Neural crest cell (in vitro differentiated cells): Measurements from ENCODE around the gene SMIM38. TPM values are rescaled to one million over a fixed set of nuclear protein-coding genes. Genes with fewer than 3 reads are reported as not detected.

Source experiments
- DNase-seq: peaks from one replicate; pipeline ENCODE4 v3.0.0; 2021; ENCODE audit warnings: low read depth, mixed read lengths, low spot score
- H3K27ac Mint-ChIP-seq: one replicate; pipeline ENCODE4 v1.8.0; 2021; ENCODE audit warnings: mild to moderate bottlenecking, mixed read lengths; ENCODE audit not compliant: unreplicated experiment
- H3K27me3 Mint-ChIP-seq: 2 replicates; pipeline ENCODE4 v1.8.0; 2021; ENCODE audit warnings: low read depth, mild to moderate bottlenecking, mixed read lengths
- H3K36me3 Mint-ChIP-seq: 2 replicates; pipeline ENCODE4 v1.8.0; 2021; ENCODE audit warnings: low read depth, mild to moderate bottlenecking, mixed read lengths
- H3K4me1 Mint-ChIP-seq: 2 replicates; pipeline ENCODE4 v1.8.0; 2021; ENCODE audit warnings: mixed read lengths
- H3K4me3 Mint-ChIP-seq: one replicate; pipeline ENCODE4 v1.8.0; 2021; ENCODE audit warnings: mild to moderate bottlenecking, mixed read lengths
- H3K9me3 Mint-ChIP-seq: 2 replicates; pipeline ENCODE4 v1.8.0; 2021; ENCODE audit warnings: mixed read lengths
- total RNA-seq: library from RNA; stranded (reverse); gene quantifications from 2 replicates; pipeline ENCODE4 v1.2.1, GENCODE V29; 2021
- TF ChIP-seq, protein P1 (sequence below): fragments of 200-600 bp; sonication (generic); conservative IDR thresholded peaks from 2 replicates; pipeline ENCODE4 v1.5.0; 2021; ENCODE audit warnings: antibody characterized with exemption, mild to moderate bottlenecking

The SMIM38 gene
- total RNA-seq, 1 donor from 2014 or later = 1.4 TPM

DNA sequence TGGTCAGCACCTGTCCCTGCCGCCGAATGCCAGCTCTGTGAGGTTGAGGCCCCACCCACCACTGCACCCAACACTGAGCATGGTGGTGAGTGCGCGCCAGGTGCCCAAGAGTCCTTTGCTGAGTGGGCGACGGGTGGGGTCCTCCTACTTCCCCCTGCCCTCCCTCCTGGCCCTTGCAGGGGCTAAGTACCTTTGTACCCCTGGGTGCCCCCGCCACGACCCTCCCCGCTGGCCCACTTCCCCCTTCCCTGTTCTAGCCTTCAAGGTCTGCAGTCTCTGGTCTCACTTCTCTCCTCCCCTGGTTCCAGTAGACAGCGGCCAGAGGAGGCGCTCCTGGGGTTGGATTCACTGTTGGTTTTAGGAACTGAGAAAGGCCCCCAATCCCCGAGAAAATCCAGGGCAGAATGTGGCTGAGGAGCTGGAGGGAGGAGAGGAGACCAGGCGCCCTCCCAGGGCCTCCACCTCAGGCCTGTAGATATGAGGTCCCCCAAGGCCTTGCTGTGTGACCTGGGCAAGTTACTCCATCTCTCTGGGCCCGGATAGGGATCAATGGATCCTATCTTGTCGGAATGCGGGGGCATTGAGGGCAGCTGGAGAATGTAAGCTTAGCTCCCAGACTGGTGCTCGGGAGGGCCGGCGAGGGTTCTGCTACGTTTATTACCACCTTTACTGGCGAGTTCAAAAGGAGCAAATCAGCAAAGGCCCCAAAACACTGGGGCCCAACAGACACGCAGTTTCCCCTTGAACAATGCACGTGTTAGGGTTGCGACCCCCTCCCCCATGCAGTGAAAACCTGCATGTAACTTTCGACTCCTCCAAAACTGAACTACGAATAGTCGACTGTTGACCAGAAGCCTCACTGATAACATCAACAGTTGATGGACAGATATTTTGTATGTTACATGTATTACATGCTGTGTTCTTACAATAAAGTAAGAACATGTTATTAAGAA is 31.9 kb upstream of the SMIM38 start:
- no peaks in the 10 kb centered on the region for H3K36me3 Mint-ChIP-seq
- no peak overlapping the region for H3K4me3 Mint-ChIP-seq
- H3K27ac Mint-ChIP-seq = no peak overlapping the region
- TF ChIP-seq, protein P1, sequence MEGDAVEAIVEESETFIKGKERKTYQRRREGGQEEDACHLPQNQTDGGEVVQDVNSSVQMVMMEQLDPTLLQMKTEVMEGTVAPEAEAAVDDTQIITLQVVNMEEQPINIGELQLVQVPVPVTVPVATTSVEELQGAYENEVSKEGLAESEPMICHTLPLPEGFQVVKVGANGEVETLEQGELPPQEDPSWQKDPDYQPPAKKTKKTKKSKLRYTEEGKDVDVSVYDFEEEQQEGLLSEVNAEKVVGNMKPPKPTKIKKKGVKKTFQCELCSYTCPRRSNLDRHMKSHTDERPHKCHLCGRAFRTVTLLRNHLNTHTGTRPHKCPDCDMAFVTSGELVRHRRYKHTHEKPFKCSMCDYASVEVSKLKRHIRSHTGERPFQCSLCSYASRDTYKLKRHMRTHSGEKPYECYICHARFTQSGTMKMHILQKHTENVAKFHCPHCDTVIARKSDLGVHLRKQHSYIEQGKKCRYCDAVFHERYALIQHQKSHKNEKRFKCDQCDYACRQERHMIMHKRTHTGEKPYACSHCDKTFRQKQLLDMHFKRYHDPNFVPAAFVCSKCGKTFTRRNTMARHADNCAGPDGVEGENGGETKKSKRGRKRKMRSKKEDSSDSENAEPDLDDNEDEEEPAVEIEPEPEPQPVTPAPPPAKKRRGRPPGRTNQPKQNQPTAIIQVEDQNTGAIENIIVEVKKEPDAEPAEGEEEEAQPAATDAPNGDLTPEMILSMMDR = no peak
- H3K27me3 Mint-ChIP-seq = no peaks in the 10 kb centered on the region
- peaks cover 6% of the 10 kb centered on the region for H3K9me3 Mint-ChIP-seq
- peaks cover 14% of the 10 kb centered on the region for H3K4me1 Mint-ChIP-seq
- no peak for DNase-seq

DNA sequence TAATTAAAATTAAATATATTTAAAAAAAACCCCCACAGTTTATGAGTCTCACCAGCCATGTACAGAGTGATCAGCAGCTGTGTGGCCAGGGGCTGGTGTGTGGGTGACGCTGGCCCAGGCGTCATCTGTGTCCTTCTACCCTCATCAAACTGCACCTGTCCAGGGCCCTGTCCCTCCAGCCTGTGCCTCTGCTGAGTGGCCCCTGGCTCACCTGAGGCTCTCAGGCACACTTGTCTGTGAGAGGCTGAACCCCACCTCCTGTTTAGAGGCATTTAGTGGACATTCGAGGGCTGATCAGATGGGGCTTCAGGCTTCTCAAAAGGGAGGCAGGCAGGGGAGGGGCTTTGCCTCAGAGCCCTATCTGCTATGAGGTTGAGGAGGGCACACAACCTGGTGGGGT is 29.9 kb upstream of the SMIM38 start:
- Mint-ChIP-seq H3K27ac (no peak overlapping the region), H3K27me3 (no peaks in the 10 kb centered on the region), H3K9me3 (peaks cover 9% of the 10 kb centered on the region), H3K4me3 (no peak overlapping the region), H3K4me1 (peaks cover 17% of the 10 kb centered on the region), H3K36me3 (no peaks in the 10 kb centered on the region)
- TF ChIP-seq, protein P1 = no peak
- DNase-seq = no peak

DNA sequence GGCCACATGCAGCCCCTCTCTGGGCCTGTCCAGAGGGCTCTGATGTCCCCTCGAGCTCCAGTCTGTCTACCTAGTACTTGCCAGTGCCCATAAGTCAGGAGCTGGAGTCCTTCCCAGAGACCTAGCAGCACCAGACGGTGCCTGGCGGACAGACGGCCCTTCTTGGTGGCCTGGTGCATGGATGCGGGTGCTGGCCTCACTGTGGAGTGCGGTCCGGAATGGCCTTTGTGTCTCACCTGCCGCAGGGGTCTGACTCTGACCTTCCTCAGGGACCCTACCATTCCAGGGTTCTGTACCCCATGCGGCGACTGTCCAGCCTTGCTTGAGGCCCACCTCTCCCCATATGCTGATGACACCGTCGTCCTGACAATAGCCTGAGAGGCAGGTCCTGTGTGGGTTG is 29.4 kb upstream of the SMIM38 start:
- Mint-ChIP-seq H3K4me3 (no peak overlapping the region), H3K27ac (no peak overlapping the region), H3K27me3 (no peaks in the 10 kb centered on the region), H3K36me3 (no peaks in the 10 kb centered on the region), H3K9me3 (peaks cover 9% of the 10 kb centered on the region), H3K4me1 (peaks cover 17% of the 10 kb centered on the region)
- no peak for DNase-seq
- TF ChIP-seq, protein P1 = no peak

DNA sequence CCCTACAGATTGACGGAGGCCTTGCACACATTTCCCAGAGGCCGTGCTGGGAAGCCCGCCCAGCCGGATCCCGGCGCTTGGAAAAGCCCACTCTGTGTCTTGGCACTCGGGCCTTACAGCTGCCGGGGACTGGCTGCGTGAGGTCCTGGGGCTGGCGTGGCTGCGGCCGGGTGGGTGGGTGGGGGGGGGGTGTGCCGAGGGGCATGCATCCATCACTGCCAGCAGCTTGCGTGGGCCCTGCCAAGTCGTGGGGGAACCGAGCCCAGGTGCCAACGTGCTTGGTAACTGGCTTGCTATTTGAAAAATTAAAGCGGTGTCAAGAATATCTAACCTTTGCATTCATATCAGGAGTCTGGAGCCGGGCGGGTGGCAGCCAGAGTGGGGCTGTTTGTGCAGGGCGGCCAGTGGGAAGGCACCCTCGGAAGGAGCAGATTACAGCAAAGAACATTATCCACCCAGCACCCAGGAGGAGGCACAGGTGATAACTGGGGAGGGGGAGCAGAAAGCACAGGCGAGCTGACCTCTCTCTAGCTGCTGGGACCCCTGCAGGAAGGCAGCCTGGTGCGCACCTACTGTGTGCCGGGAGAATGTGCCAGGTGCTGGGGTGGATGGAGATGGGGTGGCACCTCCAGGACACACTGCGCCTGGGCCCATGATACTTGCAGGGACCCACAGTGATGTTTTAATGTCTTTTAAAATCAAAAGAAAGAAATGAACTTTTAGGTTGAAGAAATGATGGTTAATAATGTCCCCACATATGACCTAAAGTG is 28.5 kb upstream of the SMIM38 start:
- Mint-ChIP-seq H3K9me3 (peaks cover 9% of the 10 kb centered on the region), H3K27ac (no peak overlapping the region), H3K4me1 (peaks cover 17% of the 10 kb centered on the region), H3K36me3 (no peaks in the 10 kb centered on the region), H3K27me3 (no peaks in the 10 kb centered on the region), H3K4me3 (no peak overlapping the region)
- DNase-seq = no peak
- TF ChIP-seq, protein P1 = no peak

DNA sequence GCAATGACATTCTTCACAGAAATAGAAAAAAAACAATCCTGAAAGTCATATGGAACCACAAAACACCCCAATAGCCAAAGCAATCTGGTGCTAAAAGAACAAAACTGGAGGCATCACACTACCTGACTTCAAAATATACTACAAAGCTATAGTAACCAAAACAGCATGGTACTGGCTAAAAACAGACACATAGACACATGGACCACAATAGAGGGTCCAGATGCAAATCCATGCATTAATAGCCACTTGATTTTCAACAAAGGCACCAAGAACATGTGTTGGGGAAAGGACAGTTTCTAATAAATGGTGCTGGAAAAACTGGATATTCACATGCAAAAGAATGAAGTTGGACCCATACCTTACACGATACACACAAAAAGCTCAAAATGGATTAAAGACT is 27.9 kb upstream of the SMIM38 start:
- Mint-ChIP-seq H3K9me3 (peaks cover 9% of the 10 kb centered on the region), H3K4me1 (peaks cover 14% of the 10 kb centered on the region), H3K4me3 (no peak overlapping the region), H3K27me3 (no peaks in the 10 kb centered on the region), H3K36me3 (peaks cover under 1% of the 10 kb centered on the region), H3K27ac (no peak overlapping the region)
- TF ChIP-seq, protein P1 = no peak
- no peak for DNase-seq
